HG03025 (cell line): ENCODE measurements around the gene ERBIN.

Source experiments
- ATAC-seq: cut with Tn5 transposase; IDR thresholded peaks from one replicate; pipeline ENCODE4 v1.9.1; 2021; ENCODE audit warnings: mild to moderate bottlenecking, moderate library complexity; ENCODE audit not compliant: unreplicated experiment, low FRiP score

The ERBIN gene

GRCh38 chr5:66122379-66123034 lies 196.1 kb downstream of the ERBIN start:
- no peak for ATAC-seq

GRCh38 chr5:66129144-66129543 lies 202.8 kb downstream of the ERBIN start:
- no peak for ATAC-seq

- no peak for ATAC-seq
These were observed 204.1 kb downstream of the ERBIN start for GRCh38 chr5:66130493-66130892.
